K562 (cell line): ENCODE measurements around the gene HCRTR1. TPM values are rescaled to one million over a fixed set of nuclear protein-coding genes. Genes with fewer than 3 reads are reported as not detected.

Source experiments
- ATAC-seq: fragments of 200-7000 bp; cut with Tn5 transposase; 3 replicates; pipeline ENCODE4 v1.9.1; 2020; ENCODE audit warnings: moderate library complexity
- BruUV-seq: library from RNA; stranded (reverse); fragments of 400-500 nt; replicated peaks from 2 replicates; lab custom pipeline; 2021; lab: Mats Ljungman, UMichigan
- CTCF ChIA-PET: fragments of 300-600 bp; formaldehyde crosslinking; extraction: SDS; loops from one replicate; lab custom pipeline; 2021; ENCODE audit warnings: low intra/inter-chr PET ratio; lab: Yijun Ruan, JAX
- POLR2A ChIA-PET: fragments of 300-600, 350-650 bp; sonication (Branson Sonifier 250); formaldehyde crosslinking; extraction: SDS; loops from one replicate; lab custom pipeline; 2021; ENCODE audit warnings: antibody characterized with exemption, inconsistent platforms; lab: Yijun Ruan, JAX
- DNase-seq, 4 experiments: peaks; one replicate each; pipeline versions ENCODE4 v3.0.0 to v3.0.0-alpha.2; 2011 to 2018; ENCODE audit warnings: low spot score in 3 of 4, mixed read lengths in 3 of 4; ENCODE audit errors: extremely low read depth in 1 of 4
- FAIRE-seq: peaks from 2 replicates; lab custom pipeline; 2011; peaks lifted over from hg19 to GRCh38; lab: Jason Lieb, UNC
- H2AFZ ChIP-seq: 2 replicates; pipeline ENCODE4 v1.6.0; 2011; ENCODE audit warnings: low read depth, low read length, control low read depth, inconsistent platforms
- H3K27ac ChIP-seq: fragments of 200-600 bp; 3 replicates; pipeline ENCODE4 v1.8.0; 2011; ENCODE audit warnings: low read depth, mild to moderate bottlenecking, control low read depth, inconsistent platforms, low read length, moderate library complexity, mixed read lengths; ENCODE audit errors: extremely low read depth
- H3K27me3 ChIP-seq, 2 experiments: fragments of 300-600 bp in 1 of 2; 2 replicates in 1 of 2; 3 replicates in 1 of 2; pipeline versions ENCODE4 v1.6.0 to v1.8.0; 2011; ENCODE audit warnings: inconsistent platforms in 2 of 2, low read length in 2 of 2, mild to moderate bottlenecking in 1 of 2, mixed read lengths in 1 of 2, moderate library complexity in 1 of 2; ENCODE audit not compliant: control insufficient read depth in 2 of 2, insufficient read depth in 2 of 2
- H3K36me3 ChIP-seq: fragments of 300-600 bp; 3 replicates; pipeline ENCODE4 v1.8.0; 2011; ENCODE audit warnings: mild to moderate bottlenecking, low read length, inconsistent platforms; ENCODE audit not compliant: control insufficient read depth, insufficient read depth
- H3K4me1 ChIP-seq, 2 experiments: fragments of 200-600 bp in 1 of 2; replicated peaks in 1 of 2; 2 replicates in 1 of 2; 3 replicates in 1 of 2; pipeline versions ENCODE4 v1.5.1 to v1.8.0; 2011; ENCODE audit warnings: inconsistent platforms in 2 of 2, low read length in 2 of 2, mild to moderate bottlenecking in 1 of 2, mixed read lengths in 1 of 2, moderate library complexity in 1 of 2; ENCODE audit not compliant: control insufficient read depth in 2 of 2, insufficient read depth in 2 of 2
- H3K4me2 ChIP-seq: 2 replicates; pipeline ENCODE4 v1.6.1; 2011; ENCODE audit warnings: low read length, control low read depth, inconsistent platforms, mixed read lengths; ENCODE audit not compliant: insufficient read depth
- H3K4me3 ChIP-seq: fragments of 200-600 bp; sonication (generic), shearing (Covaris generic); 2 replicates; pipeline ENCODE4 v1.5.1; 2016; ENCODE audit warnings: control low read depth, inconsistent platforms
- H3K79me2 ChIP-seq: fragments of 200-600 bp; 3 replicates; pipeline ENCODE4 v1.8.0; 2011; ENCODE audit warnings: low read length, inconsistent platforms; ENCODE audit not compliant: control insufficient read depth, insufficient read depth
- H3K9ac ChIP-seq, 2 experiments: 2 replicates each; pipeline versions ENCODE4 v1.6.0 to v1.6.1; 2011; ENCODE audit warnings: low read depth in 2 of 2, low read length in 2 of 2, control low read depth in 1 of 2, inconsistent platforms in 1 of 2, mild to moderate bottlenecking in 1 of 2, mixed read lengths in 1 of 2; ENCODE audit not compliant: insufficient read depth in 1 of 2
- H3K9me1 ChIP-seq: one replicate; pipeline ENCODE4 v1.6.0; 2011; ENCODE audit warnings: inconsistent platforms, mild to moderate bottlenecking, low read length, moderate library complexity; ENCODE audit not compliant: control insufficient read depth, insufficient read depth
- H3K9me3 ChIP-seq: replicated peaks from 2 replicates; pipeline ENCODE4 v1.5.1; 2011; ENCODE audit warnings: low read depth, low read length, inconsistent platforms; ENCODE audit not compliant: control insufficient read depth, insufficient read depth
- H4K20me1 ChIP-seq: replicated peaks from 2 replicates; pipeline ENCODE4 v1.6.1; 2011; ENCODE audit warnings: low read length, inconsistent platforms, mixed read lengths; ENCODE audit not compliant: control insufficient read depth, insufficient read depth
- BCOR ChIP-seq: fragments of 450-650 bp; IDR thresholded peaks from 2 replicates; pipeline ENCODE4 v1.6.1; 2016
- STAG1 ChIP-seq: sonication (generic); formaldehyde crosslinking; IDR thresholded peaks from 2 replicates; pipeline ENCODE4 v1.5.0; 2020; ENCODE audit warnings: missing genetic modification reagents, borderline replicate concordance
- ZFPM2 ChIP-seq: fragments of 250-450 bp; sonication (Bioruptor Pico); IDR thresholded peaks from 2 replicates; pipeline ENCODE4 v1.5.1; 2022; ENCODE audit warnings: mild to moderate bottlenecking
- ZNF263 ChIP-seq: sonication (generic); formaldehyde crosslinking; IDR thresholded peaks from 2 replicates; pipeline ENCODE4 v1.8.0; 2022; ENCODE audit warnings: mild to moderate bottlenecking, missing genetic modification reagents, borderline replicate concordance
- WGBS: fragments of 100-300 bp; shearing (Covaris generic); methylation state at CpG from one replicate; pipeline ENCODE4 v1.1.6; 2016; ENCODE audit warnings: low coverage, mixed read lengths; ENCODE audit not compliant: insufficient coverage; ENCODE audit errors: missing lambda C conversion rate; 5-methylcytosine and 5-hydroxymethylcytosine counted together
- in situ Hi-C: fragments of 300-500 bp; cut with MboI; formaldehyde crosslinking; loops from 4 replicates; pipeline ENCODE4 v1.15.0; 2018; ENCODE audit warnings: inconsistent platforms, mixed read lengths
- intact Hi-C: fragments of 100-400 bp; cut with micrococcal nuclease; formaldehyde crosslinking; loops from 2 replicates; pipeline ENCODE4 v1.14.2; 2022
- polyA plus RNA-seq, 8 experiments: library from polyadenylated mRNA; depleted of rRNA in 4 of 8; stranded (reverse) in 5 of 8; unstranded in 3 of 8; fragments of >200 nt; fragmentation: Nextera tagmentation in 2 of 8; fragmentation: Illumina TruSeq in 1 of 8; extraction: Ambion mirVana in 2 of 8; extraction: Trizol in 1 of 8; gene quantifications; 2 replicates each; pipeline versions ENCODE4 v1.2.1 to v1.2.3, GENCODE V29; 2011 to 2014; ENCODE audit warnings: inconsistent platforms in 1 of 8, missing spikeins in 1 of 8
- total RNA-seq, 7 experiments: library from RNA; depleted of rRNA in 6 of 7; stranded (reverse); fragments of >200 nt in 6 of 7; fragmentation: Illumina TruSeq in 2 of 7; extraction: Trizol in 2 of 7; gene quantifications; 2 replicates each; pipeline versions ENCODE4 v1.2.1 to v1.2.3, GENCODE V29; 2011 to 2021; ENCODE audit warnings: low replicate concordance in 1 of 7
- TF ChIP-seq, protein P1 (sequence below): fragments of 450-650 bp; formaldehyde crosslinking; IDR thresholded peaks from 2 replicates; pipeline ENCODE4 v1.4.0; 2020; ENCODE audit warnings: mild to moderate bottlenecking, moderate library complexity
- TF ChIP-seq, protein P2 (sequence below), 2 experiments: IDR thresholded peaks in 1 of 2; conservative IDR thresholded peaks in 1 of 2; 2 replicates each; pipeline ENCODE4 v1.6.1; 2016; ENCODE audit warnings: low read depth in 2 of 2, mild to moderate bottlenecking in 1 of 2, missing compliant biosample characterization in 1 of 2, missing genetic modification characterization in 1 of 2, moderate library complexity in 1 of 2
- TF ChIP-seq, protein P3 (sequence below): fragments of 250-450 bp; sonication (Bioruptor Pico); IDR thresholded peaks from 2 replicates; pipeline ENCODE4 v1.8.0; 2021; ENCODE audit warnings: borderline replicate concordance, mild to moderate bottlenecking, moderate library complexity; ENCODE audit not compliant: poor library complexity, severe bottlenecking

Gene HCRTR1
- total and polyA plus RNA-seq, 9 of the 15 experiments (the other 6 are each of a cell fraction or from before 2014, with no cell fraction given): not detected

DNA sequence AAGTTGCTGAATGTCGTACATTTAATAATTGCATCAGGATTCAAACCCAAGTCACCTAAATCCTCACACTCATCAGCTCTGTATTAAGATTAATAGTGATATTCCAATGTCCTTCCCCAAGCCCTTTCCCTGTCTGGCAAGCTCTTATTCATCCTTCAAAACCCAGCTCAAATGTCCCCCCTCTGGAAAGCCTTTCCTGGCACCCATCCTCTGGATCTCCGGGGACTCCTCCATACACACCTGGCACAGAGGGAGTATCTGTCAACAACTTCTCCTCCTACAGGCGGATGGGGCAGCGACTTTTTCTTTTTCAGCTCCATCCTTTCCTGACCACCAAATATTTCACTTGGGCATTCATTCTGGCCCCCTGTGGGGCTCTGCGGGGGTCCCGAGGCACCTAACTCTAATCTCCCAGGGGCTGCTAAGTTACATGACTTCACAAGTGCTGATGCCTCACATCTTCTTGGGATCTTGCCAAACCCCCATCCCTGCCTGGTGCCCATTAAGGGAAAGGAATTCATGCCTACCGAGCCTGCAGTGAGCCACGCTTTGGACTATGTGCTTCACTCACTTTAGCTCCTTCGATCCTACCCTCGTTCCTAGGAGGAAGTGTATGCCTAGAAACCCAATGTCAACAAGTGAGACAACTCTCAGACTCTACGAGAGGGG lies 25.9 kb upstream of the HCRTR1 start:
- no peak overlapping the region for H2AFZ ChIP-seq
- no peak overlapping the region for H3K4me3 ChIP-seq
- no peak for ATAC-seq
- peaks cover 24 to 44% of the 10 kb centered on the region in 2 experiments for H3K27me3 ChIP-seq
- TF ChIP-seq ZNF263 (no peak), BCOR (no peak), ZFPM2 (CRISPR knock-in tag) (no peak), STAG1 (CRISPR knock-in tag) (no peak)
- TF ChIP-seq, protein P1, sequence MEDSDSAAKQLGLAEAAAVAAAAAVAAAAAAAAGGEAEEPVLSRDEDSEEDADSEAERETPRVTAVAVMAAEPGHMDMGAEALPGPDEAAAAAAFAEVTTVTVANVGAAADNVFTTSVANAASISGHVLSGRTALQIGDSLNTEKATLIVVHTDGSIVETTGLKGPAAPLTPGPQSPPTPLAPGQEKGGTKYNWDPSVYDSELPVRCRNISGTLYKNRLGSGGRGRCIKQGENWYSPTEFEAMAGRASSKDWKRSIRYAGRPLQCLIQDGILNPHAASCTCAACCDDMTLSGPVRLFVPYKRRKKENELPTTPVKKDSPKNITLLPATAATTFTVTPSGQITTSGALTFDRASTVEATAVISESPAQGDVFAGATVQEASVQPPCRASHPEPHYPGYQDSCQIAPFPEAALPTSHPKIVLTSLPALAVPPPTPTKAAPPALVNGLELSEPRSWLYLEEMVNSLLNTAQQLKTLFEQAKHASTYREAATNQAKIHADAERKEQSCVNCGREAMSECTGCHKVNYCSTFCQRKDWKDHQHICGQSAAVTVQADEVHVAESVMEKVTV (CRISPR knock-in tag): no peak
- TF ChIP-seq, protein P2, sequence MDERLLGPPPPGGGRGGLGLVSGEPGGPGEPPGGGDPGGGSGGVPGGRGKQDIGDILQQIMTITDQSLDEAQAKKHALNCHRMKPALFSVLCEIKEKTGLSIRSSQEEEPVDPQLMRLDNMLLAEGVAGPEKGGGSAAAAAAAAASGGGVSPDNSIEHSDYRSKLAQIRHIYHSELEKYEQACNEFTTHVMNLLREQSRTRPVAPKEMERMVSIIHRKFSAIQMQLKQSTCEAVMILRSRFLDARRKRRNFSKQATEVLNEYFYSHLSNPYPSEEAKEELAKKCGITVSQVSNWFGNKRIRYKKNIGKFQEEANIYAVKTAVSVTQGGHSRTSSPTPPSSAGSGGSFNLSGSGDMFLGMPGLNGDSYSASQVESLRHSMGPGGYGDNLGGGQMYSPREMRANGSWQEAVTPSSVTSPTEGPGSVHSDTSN (CRISPR knock-in tag; IDR thresholded peaks at IDR 0.05; ENCODE audit: low read depth): no peak
- TF ChIP-seq, protein P2 (tag; conservative IDR thresholded peaks at IDR 0.05; ENCODE audit: low read depth): no peak
- TF ChIP-seq, protein P3, sequence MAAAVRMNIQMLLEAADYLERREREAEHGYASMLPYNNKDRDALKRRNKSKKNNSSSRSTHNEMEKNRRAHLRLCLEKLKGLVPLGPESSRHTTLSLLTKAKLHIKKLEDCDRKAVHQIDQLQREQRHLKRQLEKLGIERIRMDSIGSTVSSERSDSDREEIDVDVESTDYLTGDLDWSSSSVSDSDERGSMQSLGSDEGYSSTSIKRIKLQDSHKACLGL (CRISPR knock-in tag): no peak
- no peak overlapping the region for H3K4me2 ChIP-seq
- no peaks in the 10 kb centered on the region for H3K9me3 ChIP-seq
- in situ Hi-C loops: no loop called here
- whole genome bisulfite sequencing: under 1% methylated on average over 11 of the region's 11 CpGs
- ChIA-PET CTCF (interaction anchor here (1.2 to 3.6 kb wide), 2 partner anchors 28 kb away, joined by 3 to 25 read pairs; no protein-coding TSS in a partner anchor), POLR2A (interaction anchor here (1.1 to 1.4 kb wide), 2 partner anchors 10 to 143 kb away, joined by 3 to 4 read pairs; no protein-coding TSS in a partner anchor)
- H4K20me1 ChIP-seq: peaks cover 5% of the 10 kb centered on the region
- no TSS peak for BruUV-seq
- H3K9ac ChIP-seq: no peak overlapping the region
- H3K36me3 ChIP-seq: no peaks in the 10 kb centered on the region
- no peak for FAIRE-seq
- H3K9me1 ChIP-seq: no peaks in the 10 kb centered on the region
- no peak for DNase-seq
- no peaks in the 10 kb centered on the region for H3K79me2 ChIP-seq
- intact Hi-C loops: no loop called here
- peaks cover 0 to 18% of the 10 kb centered on the region in 2 experiments; a peak in 2 of 5 replicates for H3K4me1 ChIP-seq
- H3K27ac ChIP-seq: no peak overlapping the region
